GM19238 (cell line): ENCODE measurements around the gene FALEC.
"Not testable (repeated sequence)": the region's sequence is repeated elsewhere in the genome, so short reads cannot be mapped to it uniquely, and the experiment has no call there.

Source experiments
- DNase-seq: peaks from one replicate; pipeline ENCODE4 v3.0.0; 2011; ENCODE audit warnings: low spot score; ENCODE audit not compliant: insufficient read length

Gene FALEC

DNA sequence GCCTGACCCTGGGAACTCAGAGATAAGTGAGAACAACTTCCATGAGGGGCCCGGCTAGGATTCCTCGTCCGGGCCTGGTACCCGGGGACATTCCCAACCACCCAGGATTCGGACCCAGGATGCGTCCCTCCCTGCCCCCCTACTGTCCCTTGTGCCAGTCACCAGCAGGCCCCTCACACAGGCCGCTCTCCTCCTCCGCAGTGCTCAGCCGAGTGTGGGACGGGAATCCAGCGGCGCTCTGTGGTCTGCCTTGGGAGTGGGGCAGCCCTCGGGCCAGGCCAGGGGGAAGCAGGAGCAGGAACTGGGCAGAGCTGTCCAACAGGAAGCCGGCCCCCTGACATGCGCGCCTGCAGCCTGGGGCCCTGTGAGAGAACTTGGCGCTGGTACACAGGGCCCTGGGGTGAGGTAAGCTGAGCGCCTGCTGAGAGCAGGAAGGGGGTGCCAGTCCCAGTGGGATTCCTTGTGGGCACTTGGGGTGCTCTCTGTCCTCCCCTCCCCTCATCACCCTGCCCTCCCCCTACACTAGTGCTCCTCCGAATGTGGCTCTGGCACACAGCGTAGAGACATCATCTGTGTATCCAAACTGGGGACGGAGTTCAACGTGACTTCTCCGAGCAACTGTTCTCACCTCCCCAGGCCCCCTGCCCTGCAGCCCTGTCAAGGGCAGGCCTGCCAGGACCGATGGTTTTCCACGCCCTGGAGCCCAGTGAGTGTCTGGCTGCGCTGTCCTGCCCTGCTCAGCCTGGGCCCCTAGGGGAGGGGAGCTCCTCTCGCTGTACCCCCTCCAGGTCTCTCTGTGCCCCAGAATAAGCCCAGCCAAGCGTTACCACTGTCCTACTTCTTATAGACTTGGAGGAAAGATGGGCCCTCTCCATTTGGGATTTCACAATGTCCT is 43.5 kb downstream of the FALEC start:
- no peak for DNase-seq

DNA sequence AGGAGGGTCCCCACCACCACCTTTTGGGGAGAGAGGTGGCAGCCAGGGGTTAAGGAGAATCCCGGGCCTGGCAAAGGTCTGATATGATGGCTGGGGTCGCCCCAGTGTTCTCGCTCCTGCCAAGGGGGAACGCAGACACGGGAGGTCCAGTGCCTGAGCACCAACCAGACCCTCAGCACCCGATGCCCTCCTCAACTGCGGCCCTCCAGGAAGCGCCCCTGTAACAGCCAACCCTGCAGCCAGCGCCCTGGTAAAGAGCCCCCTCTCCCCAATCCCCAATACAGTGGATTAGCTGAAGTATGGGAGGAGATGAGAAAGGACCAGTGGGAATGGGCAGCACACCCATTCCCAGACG is 44.1 kb downstream of the FALEC start:
- no peak for DNase-seq

DNA sequence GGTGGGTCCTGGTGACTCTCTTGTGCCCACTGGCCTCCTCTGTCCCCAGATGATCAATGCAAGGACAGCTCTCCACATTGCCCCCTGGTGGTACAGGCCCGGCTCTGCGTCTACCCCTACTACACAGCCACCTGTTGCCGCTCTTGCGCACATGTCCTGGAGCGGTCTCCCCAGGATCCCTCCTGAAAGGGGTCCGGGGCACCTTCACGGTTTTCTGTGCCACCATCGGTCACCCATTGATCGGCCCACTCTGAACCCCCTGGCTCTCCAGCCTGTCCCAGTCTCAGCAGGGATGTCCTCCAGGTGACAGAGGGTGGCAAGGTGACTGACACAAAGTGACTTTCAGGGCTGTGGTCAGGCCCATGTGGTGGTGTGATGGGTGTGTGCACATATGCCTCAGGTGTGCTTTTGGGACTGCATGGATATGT is 44.5 kb downstream of the FALEC start:
- DNase-seq, result peak; percentile 80

DNA sequence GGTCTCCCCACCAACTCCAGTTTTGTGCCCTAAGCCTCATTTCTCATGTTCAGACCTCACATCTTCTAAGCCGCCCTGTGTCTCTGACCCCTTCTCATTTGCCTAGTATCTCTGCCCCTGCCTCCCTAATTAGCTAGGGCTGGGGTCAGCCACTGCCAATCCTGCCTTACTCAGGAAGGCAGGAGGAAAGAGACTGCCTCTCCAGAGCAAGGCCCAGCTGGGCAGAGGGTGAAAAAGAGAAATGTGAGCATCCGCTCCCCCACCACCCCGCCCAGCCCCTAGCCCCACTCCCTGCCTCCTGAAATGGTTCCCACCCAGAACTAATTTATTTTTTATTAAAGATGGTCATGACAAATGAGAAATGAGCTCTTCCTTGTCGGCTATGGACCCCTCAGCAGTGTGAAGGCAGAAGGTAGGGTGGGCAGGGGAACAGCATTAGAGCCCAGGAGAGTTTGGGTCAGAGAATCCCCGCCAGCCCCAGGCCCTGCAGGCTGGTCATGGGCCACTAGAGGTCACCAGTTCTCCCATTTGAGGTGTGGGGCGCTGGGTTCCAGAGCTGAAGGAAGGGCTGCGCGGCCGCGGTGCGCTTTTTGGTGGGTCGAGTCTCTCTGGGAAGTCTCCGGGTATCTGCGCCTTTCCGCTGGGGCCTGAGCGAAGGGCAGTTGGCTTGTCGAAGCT is 45.2 kb downstream of the FALEC start:
- peak; percentile 76 for DNase-seq

DNA sequence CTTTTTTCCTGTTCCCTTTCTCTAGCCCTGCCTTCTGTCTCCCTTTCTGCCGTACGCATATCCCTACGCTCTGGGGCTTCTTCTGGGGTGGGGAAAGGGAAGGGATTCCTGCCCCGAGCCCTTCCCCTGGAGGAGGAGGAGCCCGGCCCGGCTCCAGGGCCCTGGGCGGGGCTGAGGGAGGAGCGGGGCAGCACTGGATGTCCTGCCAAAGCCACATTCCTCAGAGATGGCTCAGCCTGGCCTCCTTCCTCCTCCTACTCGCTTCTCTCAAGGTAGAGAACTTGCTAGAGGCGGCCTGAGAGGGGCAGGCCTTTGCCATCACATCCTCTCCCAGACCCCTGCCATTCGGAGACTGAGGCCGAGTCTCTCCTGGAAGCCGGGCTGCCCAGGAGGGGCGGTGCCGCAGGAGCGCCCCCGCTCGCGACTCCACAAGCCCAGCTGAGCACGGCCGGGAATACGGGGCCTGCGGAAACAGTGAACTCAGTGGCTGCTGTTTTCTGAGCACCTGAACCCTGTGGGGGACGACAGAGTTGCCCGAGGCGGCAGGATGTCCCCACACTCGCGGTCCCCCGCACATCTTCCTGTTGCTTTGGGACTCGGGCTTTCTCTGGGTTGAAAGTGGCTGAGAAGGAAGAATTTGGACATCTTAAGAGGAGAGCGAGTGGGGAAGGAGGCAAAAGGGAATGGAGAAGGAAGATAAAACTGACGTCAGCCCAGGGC is 45.9 kb downstream of the FALEC start:
- no peak for DNase-seq

DNA sequence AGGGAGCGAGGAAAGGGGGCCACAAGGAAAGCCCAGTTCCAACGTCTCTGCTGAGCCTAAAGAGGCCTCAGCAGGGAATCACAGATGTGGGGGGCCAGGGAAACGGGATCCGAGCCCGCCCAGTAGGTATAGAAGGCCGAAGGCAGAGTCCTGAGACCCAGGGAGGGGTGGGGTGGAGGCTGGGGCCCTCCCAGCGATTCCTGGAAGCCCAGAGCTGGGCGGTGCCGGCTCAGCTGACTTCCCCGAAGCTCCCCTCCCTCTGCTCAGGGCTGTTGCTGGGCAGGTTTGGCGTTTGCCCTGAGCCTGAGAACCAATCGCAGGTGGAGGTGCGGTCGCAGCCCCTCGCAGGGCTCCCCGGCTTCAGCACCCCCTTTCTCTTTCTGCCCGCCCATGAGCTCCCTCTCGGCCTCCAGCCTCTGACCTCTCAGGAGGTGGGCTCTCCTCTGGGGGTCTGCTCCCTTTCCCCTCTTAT is 46.5 kb downstream of the FALEC start:
- DNase-seq, result peak; percentile 69

DNA sequence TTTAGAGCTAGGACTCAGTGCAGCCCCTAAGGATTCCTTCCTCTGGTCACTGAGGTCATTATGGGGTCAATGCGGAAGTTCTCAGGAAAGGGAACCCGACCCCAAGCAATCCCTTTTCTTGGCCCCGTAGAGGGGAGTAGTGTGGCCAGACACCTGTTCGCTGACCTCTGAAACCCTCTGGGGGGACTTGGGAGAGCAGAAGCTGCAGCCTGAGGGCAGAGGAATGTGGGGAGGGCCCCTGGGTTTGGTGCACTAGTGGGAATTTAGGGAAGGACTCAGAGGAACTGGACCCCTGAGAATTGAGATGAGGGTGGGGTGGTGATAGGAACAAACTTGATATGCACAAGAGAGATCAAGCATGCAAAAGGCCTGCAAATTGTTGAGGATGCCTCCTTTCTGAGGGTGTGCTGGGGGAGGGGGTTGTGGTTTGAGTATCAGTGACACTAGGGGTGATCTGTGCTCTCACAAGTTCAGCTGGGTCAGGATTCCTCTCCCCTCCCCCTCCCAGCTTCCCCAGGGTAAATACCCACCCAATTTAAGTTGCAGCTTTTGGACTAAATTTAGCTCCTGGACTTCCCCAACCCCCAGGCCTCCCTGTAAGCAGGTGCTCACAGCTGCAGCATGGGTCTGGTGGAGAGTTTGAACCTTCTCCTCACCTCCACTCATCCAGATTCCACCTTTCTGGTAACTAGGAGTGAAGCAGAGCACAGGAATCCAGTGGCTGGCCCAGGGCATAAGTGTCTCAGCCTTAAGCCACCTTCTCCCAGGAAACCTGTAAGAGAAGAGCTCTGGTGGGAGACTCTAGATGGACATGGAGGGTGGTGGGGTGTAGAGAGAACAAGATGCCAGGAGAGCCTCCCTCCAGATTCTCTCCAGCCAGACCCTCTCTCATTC is 47.1 kb downstream of the FALEC start:
- peak; percentile 56 for DNase-seq

DNA sequence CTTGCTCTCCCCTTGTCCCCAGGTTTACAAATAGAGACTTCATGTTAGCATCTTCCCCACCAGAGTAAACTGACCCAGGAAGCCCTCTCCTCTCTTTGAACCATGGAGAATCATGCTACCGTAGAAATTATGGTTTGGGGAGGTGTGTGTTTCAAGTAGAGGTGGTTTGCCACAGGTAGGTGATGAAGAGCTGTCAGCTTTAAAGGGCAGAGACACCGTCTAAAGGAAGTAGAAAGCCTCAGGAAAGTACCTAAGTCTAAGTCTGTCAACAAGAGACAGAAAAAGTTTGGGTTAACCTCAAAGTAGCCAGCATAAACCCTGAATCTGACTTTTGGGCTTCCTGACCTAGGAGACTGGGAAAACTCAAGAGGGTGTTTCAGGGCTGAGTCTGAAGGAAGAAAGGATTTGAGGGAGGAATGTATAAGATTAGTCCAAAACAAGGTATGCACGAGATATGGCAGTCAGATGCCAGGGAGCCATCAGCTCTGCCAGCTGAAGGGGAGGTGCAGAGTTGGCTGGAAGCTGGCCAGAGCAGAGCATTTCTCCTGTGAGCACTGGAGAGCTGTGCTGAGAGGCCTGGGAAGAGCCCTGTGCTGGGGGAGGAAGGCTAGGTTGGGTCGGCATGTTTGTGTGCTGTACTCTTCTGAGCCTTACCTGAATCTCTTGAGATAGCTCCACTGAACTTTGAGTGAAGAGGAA is 47.9 kb downstream of the FALEC start:
- DNase-seq, result no peak

DNA sequence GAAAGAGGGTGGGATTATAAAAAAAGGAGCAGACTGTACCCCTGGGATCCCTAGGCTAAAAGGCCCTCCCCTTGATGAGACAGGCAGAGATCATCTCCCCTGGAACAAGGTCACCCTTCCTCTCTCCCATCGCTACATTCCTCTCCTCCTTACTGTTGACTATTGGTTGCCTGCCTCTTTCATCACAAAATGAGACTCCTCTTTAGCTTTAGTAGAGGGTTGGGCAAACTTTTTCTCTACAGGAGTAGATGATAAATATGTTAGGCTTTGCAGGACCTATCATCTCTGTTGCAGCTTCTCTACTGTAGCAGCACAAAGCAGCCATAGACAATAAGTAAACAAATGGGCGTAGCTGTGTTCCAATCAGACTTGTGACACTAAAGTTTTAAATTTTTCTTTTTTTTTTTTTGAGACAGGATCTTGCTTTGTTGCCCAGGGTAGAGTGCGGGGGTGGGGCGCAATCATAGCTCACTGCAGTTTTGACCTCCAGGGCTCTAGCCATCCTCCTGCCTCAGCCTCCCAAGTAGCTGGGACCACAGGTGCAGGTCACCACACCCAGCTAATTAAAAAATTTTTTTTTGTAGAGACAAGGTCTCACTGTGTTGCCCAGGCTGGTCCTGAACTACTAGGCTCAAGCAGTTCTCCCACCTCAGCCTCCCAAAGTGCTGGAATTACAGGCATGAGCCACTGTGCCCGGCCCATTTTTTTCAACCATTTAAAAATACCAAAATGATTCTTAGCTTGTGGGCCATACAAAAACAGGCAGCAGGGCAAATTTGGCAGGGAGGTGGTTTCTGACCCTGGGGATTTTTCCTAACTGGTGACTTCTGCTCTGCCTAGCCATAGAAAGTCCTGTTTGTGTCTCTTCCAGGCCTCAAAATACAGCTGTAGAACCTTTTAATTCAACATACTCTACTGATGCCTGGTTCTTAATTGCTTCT is 48.8 kb downstream of the FALEC start:
- no peak for DNase-seq

DNA sequence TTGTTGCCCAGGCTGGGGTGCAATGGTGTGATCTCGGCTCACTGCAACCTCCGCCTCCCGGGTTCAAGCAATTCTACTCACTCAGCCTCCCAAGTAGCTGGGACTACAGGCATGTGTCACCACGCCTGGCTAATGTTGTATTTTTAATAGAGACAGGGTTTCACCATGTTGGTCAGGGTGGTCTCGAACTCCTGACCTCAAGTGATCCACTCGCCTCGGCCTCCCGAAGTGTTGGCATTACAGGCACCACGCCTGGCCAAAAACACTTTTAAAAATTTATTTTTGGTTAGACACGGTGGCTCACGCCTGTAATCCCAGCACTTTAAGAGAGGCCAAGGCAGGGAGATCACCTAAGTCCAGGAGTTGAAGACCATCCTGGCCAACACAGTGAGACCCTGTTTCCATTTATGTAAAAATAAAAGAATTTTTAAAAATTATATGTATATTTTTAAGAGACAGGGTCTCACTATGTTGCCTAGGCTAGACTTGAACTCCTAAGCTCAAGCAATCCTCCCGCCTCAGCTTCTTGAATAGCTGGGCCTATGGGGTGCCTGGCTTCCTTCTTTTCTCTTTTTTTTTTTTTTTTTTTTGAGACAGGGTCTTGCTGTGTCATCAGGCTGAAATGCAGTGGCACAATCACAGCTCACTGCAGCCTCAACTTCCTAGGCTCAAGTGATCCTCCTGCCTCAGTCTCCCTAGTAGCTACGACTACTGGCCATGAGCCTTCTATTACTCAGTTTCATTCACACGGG is 49.9 kb downstream of the FALEC start:
- DNase-seq, result not testable (repeated sequence)

DNA sequence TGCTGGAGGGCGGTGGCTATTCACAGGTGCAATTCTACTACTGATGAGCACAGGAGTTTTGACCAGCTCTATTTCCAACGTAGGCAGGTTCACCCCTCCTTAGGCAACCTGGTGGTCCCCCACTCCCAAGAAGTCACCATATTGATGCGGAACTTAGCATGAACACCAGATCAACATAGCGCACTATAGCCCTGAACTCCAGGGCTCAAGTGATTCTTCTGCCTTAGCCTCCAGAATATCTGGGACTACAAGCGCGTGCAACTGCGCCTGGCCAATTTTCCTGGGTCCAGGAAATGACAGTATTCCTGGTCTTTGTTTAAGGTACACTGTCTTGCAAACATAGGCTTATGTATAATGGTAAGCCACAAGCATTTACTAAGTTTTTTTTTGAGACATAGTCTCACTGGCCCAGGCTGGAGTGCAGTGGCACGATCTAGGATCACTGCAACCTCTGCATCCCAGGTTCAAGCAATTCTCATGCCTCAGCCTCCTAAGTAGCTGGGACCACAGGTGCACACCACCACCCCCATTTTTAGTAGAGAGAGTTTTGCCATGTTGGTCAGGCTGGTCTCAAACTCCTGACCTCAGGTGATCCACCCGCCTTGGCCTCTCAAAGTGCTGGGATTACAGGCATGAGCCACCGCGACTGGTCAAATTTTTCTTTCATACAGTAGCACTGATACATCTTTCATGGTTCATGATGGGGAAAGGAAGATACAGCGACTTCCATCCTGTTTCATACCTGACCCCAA is 51.2 kb downstream of the FALEC start:
- no peak for DNase-seq

DNA sequence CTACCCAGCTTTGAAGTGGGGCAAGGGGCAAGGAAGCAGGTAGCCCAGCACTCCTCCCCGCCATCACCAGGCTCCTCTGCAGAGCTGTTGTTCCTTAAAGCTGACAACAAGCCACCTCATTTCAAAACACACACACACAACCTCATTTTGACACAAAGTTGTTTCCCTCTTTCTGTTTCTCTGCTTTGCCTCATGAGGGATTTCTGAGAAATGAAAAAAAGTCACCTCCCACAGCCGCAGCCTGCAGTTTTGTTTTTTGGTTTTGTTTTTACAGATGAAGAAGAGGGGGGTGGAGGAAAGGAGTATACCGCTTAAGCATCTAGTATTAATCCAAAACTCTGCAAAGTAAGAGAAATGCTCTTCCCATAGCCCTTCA is 51.8 kb downstream of the FALEC start:
- DNase-seq, result no peak

DNA sequence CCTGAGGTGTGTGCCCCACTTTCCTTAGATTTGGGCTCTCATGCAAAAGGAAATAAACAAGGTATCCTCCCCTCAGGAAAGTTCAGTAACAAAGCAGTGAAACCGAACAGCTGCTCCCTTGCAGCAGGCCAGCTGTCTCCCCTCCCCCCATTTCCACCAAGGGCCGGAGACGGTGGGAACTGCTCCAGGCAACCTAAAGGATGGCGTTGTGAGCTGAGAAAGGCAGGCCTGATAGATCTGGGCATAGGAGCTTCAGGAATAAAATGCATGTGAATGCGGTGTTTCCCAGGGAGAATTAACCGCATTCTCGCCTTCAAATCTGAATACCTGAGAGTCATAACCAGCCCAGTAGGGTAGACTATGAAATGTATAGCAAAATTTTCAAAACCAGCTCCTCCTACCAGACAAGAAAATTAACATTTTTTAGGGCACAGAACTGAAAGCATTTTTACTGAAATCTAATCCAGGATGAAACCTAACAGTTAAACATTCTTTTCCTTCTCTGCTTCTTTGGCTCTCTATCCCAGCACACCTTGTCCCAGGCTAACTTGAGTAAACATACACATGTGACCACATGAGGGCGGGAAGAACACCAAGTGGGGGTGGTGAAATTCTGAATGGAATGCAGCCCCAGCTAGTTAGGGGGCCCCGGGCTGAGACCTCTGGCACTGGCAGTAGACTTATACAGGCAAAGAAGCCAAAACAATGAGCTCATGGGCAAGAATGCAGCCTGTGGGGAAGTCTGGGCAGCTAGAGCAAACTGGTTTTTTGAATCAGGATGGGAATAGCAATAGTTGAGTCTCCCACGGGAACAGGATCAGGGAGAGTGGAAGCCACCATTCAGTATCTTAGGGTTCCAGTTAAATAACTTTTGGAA is 52.4 kb downstream of the FALEC start:
- DNase-seq, result no peak

DNA sequence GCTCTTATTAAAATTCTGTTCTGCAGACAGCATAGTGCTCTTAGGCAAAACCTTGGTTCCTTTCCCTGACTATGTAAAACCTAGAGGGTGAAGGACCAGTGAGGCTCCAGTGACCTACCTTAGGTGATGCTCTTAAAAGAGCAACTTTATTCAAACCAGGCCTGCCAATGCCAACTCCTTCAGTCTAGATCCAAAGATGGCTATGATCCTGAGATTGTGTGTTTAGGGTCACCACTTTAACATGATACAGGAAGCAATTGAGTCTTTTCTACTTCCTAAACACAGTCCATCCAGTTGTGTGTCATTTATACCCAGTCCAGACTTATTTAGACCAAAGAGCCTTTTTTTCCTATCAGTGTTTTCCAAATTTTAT is 53.0 kb downstream of the FALEC start:
- DNase-seq, result no peak

DNA sequence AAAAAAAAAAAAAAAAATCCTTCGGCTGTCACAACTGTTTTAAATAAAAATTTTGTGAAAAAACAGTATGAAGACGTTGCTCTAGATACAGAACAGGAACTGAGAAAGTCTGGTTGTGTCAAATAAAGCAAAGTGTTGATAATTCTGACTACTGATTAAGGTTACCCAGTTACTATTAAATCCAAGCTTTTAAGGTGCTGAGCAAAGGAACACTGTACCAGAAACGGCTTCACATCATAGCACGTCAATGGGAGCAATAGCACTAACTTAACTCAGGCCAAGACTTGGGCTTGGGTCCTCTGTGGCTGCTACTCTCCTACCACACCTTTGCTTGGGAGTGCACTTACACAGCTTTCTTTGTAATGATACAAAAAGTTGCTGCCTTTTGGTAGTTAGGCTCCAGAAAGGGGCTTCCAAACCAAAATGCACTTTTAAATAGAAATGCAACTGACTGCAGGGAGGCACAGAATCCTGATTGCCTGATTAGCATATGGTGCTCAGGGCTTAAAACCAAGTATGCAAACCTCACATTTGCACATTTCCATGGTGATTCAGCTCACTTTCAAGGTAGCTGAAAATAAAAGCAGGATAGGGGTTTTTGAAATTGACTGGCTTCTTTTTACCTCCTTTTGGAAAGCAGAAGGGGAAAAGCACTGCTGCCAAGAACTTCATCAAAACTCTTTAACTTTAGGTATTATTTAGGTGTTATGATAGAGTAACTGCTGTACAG is 57.5 kb downstream of the FALEC start:
- no peak for DNase-seq

DNA sequence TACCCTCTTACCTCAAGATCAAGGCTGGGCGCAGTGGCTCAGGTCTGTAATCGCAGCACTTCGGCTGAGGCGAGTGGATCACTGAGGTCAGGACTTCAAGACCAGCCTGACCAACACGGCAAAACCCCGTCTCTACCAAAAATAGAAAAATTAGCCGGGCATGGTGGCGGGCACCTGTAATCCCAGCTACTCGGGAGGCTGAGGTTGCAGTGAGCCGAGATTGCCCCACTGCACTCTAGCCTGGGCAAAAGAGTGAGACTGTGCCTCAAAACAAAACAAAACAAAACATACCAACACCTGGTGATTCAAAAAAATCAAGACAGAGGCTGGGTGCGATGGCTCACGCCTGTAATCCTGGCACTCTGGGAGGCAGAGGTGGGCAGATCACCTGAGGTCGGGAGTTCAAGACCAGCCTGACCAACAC is 58.1 kb downstream of the FALEC start:
- DNase-seq, result not testable (repeated sequence)
